Medulla oblongata (tissue), 1 donor: Measurements from ENCODE around the gene RNF113B.

Source experiments
- DNase-seq: peaks from one replicate; pipeline ENCODE4 v3.0.0-alpha.2; 2015; ENCODE audit errors: extremely low spot score

Gene RNF113B

DNA sequence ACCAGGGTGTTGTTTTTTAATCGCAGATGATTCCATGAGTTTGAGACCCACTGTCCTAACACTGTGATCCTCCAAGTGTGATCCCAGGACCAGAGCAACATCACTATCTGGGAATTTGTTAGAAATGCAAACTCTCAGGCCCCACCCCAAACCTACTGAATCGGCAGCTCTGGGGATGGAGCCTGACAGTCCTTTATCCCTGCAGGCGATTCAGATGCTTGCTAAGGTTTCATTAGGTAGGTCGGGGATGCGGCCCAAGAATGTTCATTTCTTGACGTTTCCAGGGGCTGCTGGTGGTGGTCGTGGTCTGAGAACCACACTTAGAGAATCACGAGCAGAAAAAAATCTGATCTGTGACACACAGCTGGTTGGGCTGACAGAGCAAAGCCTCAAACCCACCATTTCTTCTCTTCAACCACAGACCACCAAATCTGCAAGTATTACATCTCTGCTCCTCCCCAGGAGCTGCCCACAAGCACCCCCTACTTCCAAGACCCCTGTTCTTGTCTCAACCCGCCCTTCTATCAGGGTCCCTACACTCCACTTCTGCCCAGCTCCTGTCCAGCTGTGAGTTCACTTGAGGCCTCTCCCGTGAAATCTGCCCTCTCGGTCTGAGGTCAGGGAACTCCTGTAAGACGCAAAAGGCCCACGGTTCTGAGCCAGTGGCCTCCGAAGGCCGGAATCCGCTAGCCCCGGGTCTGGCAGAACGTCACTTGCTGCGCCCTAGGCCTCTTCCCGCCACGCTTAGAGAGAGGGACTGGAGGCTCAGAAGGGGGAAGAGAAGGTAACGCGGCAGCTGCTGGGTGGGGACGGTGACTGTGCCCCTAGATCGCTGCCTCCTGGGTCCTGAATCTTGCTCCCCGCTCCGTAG is 35.3 kb downstream of the RNF113B start:
- DNase-seq, result peak; percentile 13

DNA sequence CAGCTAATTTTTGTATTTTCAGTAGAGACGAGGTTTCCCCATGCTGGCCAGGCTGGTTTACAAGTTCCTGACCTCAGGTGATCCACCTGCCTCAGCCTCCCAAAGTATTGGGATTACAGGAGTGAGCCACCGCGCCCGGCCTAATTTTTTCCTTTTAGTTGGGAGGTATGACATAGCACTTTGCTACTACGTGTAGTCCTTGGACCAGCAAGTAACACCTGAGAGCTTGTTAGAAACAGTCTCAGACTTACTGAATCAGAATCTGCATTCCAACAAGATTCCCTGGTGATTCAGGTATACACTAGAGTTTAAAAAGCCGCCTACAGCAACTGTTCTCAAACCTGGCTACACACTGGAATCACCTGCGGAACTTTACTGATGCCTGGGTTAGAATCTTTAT is 36.0 kb downstream of the RNF113B start:
- DNase-seq, result no peak

DNA sequence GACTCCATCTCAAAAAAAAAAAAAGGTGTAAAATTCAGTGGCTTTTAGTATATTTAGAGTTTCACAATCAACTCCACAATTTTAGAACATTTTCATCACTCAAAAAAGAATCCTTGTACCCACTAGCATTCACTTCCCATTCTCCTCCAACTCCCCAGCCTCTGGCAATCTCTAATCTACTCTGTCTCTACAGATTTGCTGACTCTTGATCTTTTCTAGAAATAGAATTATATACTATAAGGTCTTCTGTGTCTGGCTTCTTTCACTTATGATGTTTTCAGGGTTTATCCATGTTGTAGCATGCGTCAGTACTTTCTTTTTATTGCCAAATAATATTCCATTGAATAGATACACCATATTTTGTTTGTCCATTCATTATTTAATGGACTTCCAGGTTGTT is 42.2 kb downstream of the RNF113B start:
- no peak for DNase-seq

DNA sequence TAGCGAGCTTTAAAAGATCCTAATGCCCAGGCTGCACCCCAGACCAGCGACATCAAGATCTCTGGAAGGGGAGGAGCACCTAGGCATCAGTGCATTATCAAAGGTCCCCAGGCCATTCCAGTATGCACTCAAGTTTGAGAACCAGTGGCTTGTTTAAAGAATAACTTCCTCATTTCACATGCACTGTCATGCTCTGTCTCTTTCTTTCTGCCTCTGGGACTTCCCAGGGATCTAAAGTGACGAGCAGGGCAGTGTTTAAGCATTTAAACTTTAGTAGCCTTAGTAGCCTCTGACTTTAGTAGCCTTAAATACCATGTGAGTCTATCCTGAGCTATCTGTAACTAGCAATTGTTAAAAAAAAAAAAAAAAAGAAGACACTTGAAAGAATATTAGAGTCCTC is 43.1 kb downstream of the RNF113B start:
- DNase-seq, result peak; percentile 33

DNA sequence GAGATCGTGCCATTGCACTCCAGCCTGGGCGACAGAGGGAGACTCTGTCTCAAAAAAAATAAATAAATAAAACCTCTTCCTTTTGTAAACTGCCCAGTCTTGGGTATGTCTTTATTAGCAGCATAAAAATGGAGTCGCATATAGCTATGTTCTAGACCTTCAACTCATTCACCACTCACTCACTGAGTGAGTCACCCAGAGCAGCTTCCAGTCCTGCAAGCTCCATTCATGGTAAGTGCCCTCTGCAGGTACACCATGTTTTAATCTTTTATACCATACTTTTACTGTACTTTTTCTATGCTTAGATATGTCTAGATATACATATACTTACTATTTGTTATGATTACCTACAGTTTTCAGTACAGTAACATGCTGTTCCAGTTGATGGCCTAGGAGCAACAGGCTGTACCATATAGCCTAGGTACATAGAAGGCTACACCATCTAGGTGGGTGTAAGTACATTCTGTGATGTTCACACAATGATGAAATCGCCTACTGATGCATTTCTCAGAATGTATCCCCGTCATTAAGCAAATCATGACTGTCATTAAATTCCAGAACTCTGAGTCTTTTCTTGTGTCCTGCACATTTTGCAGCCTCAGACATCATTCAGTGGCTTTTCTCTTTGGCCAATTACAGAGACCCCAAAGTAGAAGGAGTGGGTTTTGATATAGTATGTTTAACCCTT is 47.9 kb downstream of the RNF113B start:
- DNase-seq, result no peak
